K562 (cell line): ENCODE measurements around the gene OR2H2. TPM values are rescaled to one million over a fixed set of nuclear protein-coding genes. Genes with fewer than 3 reads are reported as not detected.

Experiments used
- ATAC-seq: fragments of 200-7000 bp; cut with Tn5 transposase; 3 replicates; pipeline ENCODE4 v1.9.1; 2020; ENCODE audit warnings: moderate library complexity
- BruUV-seq: library from RNA; stranded (reverse); fragments of 400-500 nt; replicated peaks from 2 replicates; lab custom pipeline; 2021; lab: Mats Ljungman, UMichigan
- CTCF ChIA-PET: fragments of 300-600 bp; formaldehyde crosslinking; extraction: SDS; loops from one replicate; lab custom pipeline; 2021; ENCODE audit warnings: low intra/inter-chr PET ratio; lab: Yijun Ruan, JAX
- POLR2A ChIA-PET: fragments of 300-600, 350-650 bp; sonication (Branson Sonifier 250); formaldehyde crosslinking; extraction: SDS; loops from one replicate; lab custom pipeline; 2021; ENCODE audit warnings: antibody characterized with exemption, inconsistent platforms; lab: Yijun Ruan, JAX
- DNase-seq, 4 experiments: peaks; one replicate each; pipeline versions ENCODE4 v3.0.0 to v3.0.0-alpha.2; 2011 to 2018; ENCODE audit warnings: low spot score in 3 of 4, mixed read lengths in 3 of 4; ENCODE audit errors: extremely low read depth in 1 of 4
- FAIRE-seq: peaks from 2 replicates; lab custom pipeline; 2011; peaks lifted over from hg19 to GRCh38; lab: Jason Lieb, UNC
- H2AFZ ChIP-seq: 2 replicates; pipeline ENCODE4 v1.6.0; 2011; ENCODE audit warnings: low read depth, low read length, control low read depth, inconsistent platforms
- H3K27ac ChIP-seq: fragments of 200-600 bp; 3 replicates; pipeline ENCODE4 v1.8.0; 2011; ENCODE audit warnings: low read depth, mild to moderate bottlenecking, control low read depth, inconsistent platforms, low read length, moderate library complexity, mixed read lengths; ENCODE audit errors: extremely low read depth
- H3K27me3 ChIP-seq, 2 experiments: fragments of 300-600 bp in 1 of 2; 2 replicates in 1 of 2; 3 replicates in 1 of 2; pipeline versions ENCODE4 v1.6.0 to v1.8.0; 2011; ENCODE audit warnings: inconsistent platforms in 2 of 2, low read length in 2 of 2, mild to moderate bottlenecking in 1 of 2, mixed read lengths in 1 of 2, moderate library complexity in 1 of 2; ENCODE audit not compliant: control insufficient read depth in 2 of 2, insufficient read depth in 2 of 2
- H3K36me3 ChIP-seq: fragments of 300-600 bp; 3 replicates; pipeline ENCODE4 v1.8.0; 2011; ENCODE audit warnings: mild to moderate bottlenecking, low read length, inconsistent platforms; ENCODE audit not compliant: control insufficient read depth, insufficient read depth
- H3K4me1 ChIP-seq, 2 experiments: fragments of 200-600 bp in 1 of 2; replicated peaks in 1 of 2; 2 replicates in 1 of 2; 3 replicates in 1 of 2; pipeline versions ENCODE4 v1.5.1 to v1.8.0; 2011; ENCODE audit warnings: inconsistent platforms in 2 of 2, low read length in 2 of 2, mild to moderate bottlenecking in 1 of 2, mixed read lengths in 1 of 2, moderate library complexity in 1 of 2; ENCODE audit not compliant: control insufficient read depth in 2 of 2, insufficient read depth in 2 of 2
- H3K4me2 ChIP-seq: 2 replicates; pipeline ENCODE4 v1.6.1; 2011; ENCODE audit warnings: low read length, control low read depth, inconsistent platforms, mixed read lengths; ENCODE audit not compliant: insufficient read depth
- H3K4me3 ChIP-seq: fragments of 200-600 bp; sonication (generic), shearing (Covaris generic); 2 replicates; pipeline ENCODE4 v1.5.1; 2016; ENCODE audit warnings: control low read depth, inconsistent platforms
- H3K79me2 ChIP-seq: fragments of 200-600 bp; 3 replicates; pipeline ENCODE4 v1.8.0; 2011; ENCODE audit warnings: low read length, inconsistent platforms; ENCODE audit not compliant: control insufficient read depth, insufficient read depth
- H3K9ac ChIP-seq, 2 experiments: 2 replicates each; pipeline versions ENCODE4 v1.6.0 to v1.6.1; 2011; ENCODE audit warnings: low read depth in 2 of 2, low read length in 2 of 2, control low read depth in 1 of 2, inconsistent platforms in 1 of 2, mild to moderate bottlenecking in 1 of 2, mixed read lengths in 1 of 2; ENCODE audit not compliant: insufficient read depth in 1 of 2
- H3K9me1 ChIP-seq: one replicate; pipeline ENCODE4 v1.6.0; 2011; ENCODE audit warnings: inconsistent platforms, mild to moderate bottlenecking, low read length, moderate library complexity; ENCODE audit not compliant: control insufficient read depth, insufficient read depth
- H3K9me3 ChIP-seq: replicated peaks from 2 replicates; pipeline ENCODE4 v1.5.1; 2011; ENCODE audit warnings: low read depth, low read length, inconsistent platforms; ENCODE audit not compliant: control insufficient read depth, insufficient read depth
- H4K20me1 ChIP-seq: replicated peaks from 2 replicates; pipeline ENCODE4 v1.6.1; 2011; ENCODE audit warnings: low read length, inconsistent platforms, mixed read lengths; ENCODE audit not compliant: control insufficient read depth, insufficient read depth
- ARID2 ChIP-seq: fragments of 450-650 bp; IDR thresholded peaks from 2 replicates; pipeline ENCODE4 v1.6.1; 2017; ENCODE audit warnings: antibody characterized with exemption, mild to moderate bottlenecking
- CLOCK ChIP-seq: fragments of 250-450 bp; sonication (Bioruptor Pico); IDR thresholded peaks from 2 replicates; pipeline ENCODE4 v1.4.0; 2020; ENCODE audit warnings: mild to moderate bottlenecking, moderate library complexity, borderline replicate concordance
- CTBP1 ChIP-seq: fragments of 450-650 bp; IDR thresholded peaks from 2 replicates; pipeline ENCODE4 v1.6.1; 2016; ENCODE audit warnings: borderline replicate concordance
- IRF2 ChIP-seq: sonication (generic); formaldehyde crosslinking; IDR thresholded peaks from 2 replicates; pipeline ENCODE4 v1.8.1; 2022; ENCODE audit warnings: mild to moderate bottlenecking, missing genetic modification reagents
- KDM2B ChIP-seq: fragments of 250-450 bp; sonication (Bioruptor Pico); IDR thresholded peaks from 2 replicates; pipeline ENCODE4 v1.8.0; 2021; ENCODE audit warnings: mild to moderate bottlenecking, moderate library complexity
- PKNOX1 ChIP-seq: fragments of 450-650 bp; IDR thresholded peaks from 2 replicates; pipeline ENCODE4 v1.6.1; 2016
- SMAD2 ChIP-seq: fragments of 150-350 bp; IDR thresholded peaks from 2 replicates; pipeline ENCODE4 v1.6.1; 2014; ENCODE audit warnings: low read depth, mild to moderate bottlenecking, low read length
- SPI1 ChIP-seq: IDR thresholded peaks from 2 replicates; pipeline ENCODE4 v1.6.1; 2011; ENCODE audit warnings: low read depth, low read length, control low read depth, borderline replicate concordance
- ZNF197 ChIP-seq: fragments of 200-800 bp; sonication (Bioruptor generic); IDR thresholded peaks from 2 replicates; pipeline ENCODE4 v1.6.1; 2016; ENCODE audit warnings: low read depth, missing genetic modification characterization, missing compliant biosample characterization
- in situ Hi-C: fragments of 300-500 bp; cut with MboI; formaldehyde crosslinking; loops from 4 replicates; pipeline ENCODE4 v1.15.0; 2018; ENCODE audit warnings: inconsistent platforms, mixed read lengths
- intact Hi-C: fragments of 100-400 bp; cut with micrococcal nuclease; formaldehyde crosslinking; loops from 2 replicates; pipeline ENCODE4 v1.14.2; 2022
- polyA plus RNA-seq, 8 experiments: library from polyadenylated mRNA; depleted of rRNA in 4 of 8; stranded (reverse) in 5 of 8; unstranded in 3 of 8; fragments of >200 nt; fragmentation: Nextera tagmentation in 2 of 8; fragmentation: Illumina TruSeq in 1 of 8; extraction: Ambion mirVana in 2 of 8; extraction: Trizol in 1 of 8; gene quantifications; 2 replicates each; pipeline versions ENCODE4 v1.2.1 to v1.2.3, GENCODE V29; 2011 to 2014; ENCODE audit warnings: inconsistent platforms in 1 of 8, missing spikeins in 1 of 8
- total RNA-seq, 7 experiments: library from RNA; depleted of rRNA in 6 of 7; stranded (reverse); fragments of >200 nt in 6 of 7; fragmentation: Illumina TruSeq in 2 of 7; extraction: Trizol in 2 of 7; gene quantifications; 2 replicates each; pipeline versions ENCODE4 v1.2.1 to v1.2.3, GENCODE V29; 2011 to 2021; ENCODE audit warnings: low replicate concordance in 1 of 7
- TF ChIP-seq, protein P1 (sequence below): IDR thresholded peaks from 2 replicates; pipeline ENCODE4 v1.6.1; 2012; ENCODE audit warnings: low read depth, low read length, improper control_type of control experiment, borderline replicate concordance
- TF ChIP-seq, protein P2 (sequence below): sonication (generic); formaldehyde crosslinking; IDR thresholded peaks from 2 replicates; pipeline ENCODE4 v1.8.1; 2023; ENCODE audit warnings: mild to moderate bottlenecking, missing genetic modification reagents, moderate library complexity
- TF ChIP-seq, protein P3 (sequence below): sonication (generic); formaldehyde crosslinking; IDR thresholded peaks from 2 replicates; pipeline ENCODE4 v1.8.0; 2022; ENCODE audit warnings: mild to moderate bottlenecking, missing genetic modification reagents

OR2H2 gene
- total and polyA plus RNA-seq, 9 of the 15 experiments (the other 6 are each of a cell fraction or from before 2014, with no cell fraction given) = not detected

- in situ Hi-C loops = no loop called here
- H2AFZ ChIP-seq = no peak overlapping the region
- no peaks in the 10 kb centered on the region for H3K79me2 ChIP-seq
- ChIA-PET CTCF (no interaction called here), POLR2A (no interaction called here)
- ATAC-seq = no peak
- no peaks in the 10 kb centered on the region for H4K20me1 ChIP-seq
- H3K4me3 ChIP-seq = no peak overlapping the region
- no peak overlapping the region for H3K27ac ChIP-seq
- no peak overlapping the region for H3K9ac ChIP-seq
- H3K9me3 ChIP-seq = no peaks in the 10 kb centered on the region
- H3K9me1 ChIP-seq = no peaks in the 10 kb centered on the region
- H3K27me3 ChIP-seq = peaks cover 14 to 41% of the 10 kb centered on the region in 2 experiments; a peak in 4 of 5 replicates
- no peak overlapping the region for H3K4me2 ChIP-seq
- intact Hi-C loops = no loop called here
- no peak for DNase-seq
- BruUV-seq = no TSS peak
- no peaks in the 10 kb centered on the region for H3K36me3 ChIP-seq
- no peak for FAIRE-seq
- peaks cover 0 to 8% of the 10 kb centered on the region in 2 experiments; a peak in 2 of 5 replicates for H3K4me1 ChIP-seq
- TF ChIP-seq ZNF197 (CRISPR knock-in tag) (no peak), IRF2 (CRISPR knock-in tag) (no peak), KDM2B (no peak), SPI1 (no peak), ARID2 (no peak), CTBP1 (no peak), PKNOX1 (no peak), CLOCK (CRISPR knock-in tag) (no peak), SMAD2 (no peak)
- TF ChIP-seq, protein P1, sequence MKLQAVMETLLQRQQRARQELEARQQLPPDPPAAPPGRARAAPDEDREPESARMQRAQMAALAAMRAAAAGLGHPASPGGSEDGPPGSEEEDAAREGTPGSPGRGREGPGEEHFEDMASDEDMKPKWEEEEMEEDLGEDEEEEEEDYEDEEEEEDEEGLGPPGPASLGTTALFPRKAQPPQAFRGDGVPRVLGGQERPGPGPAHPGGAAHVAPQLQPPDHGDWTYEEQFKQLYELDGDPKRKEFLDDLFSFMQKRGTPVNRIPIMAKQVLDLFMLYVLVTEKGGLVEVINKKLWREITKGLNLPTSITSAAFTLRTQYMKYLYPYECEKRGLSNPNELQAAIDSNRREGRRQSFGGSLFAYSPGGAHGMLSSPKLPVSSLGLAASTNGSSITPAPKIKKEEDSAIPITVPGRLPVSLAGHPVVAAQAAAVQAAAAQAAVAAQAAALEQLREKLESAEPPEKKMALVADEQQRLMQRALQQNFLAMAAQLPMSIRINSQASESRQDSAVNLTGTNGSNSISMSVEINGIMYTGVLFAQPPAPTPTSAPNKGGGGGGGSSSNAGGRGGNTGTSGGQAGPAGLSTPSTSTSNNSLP = no peak
- TF ChIP-seq, protein P2, sequence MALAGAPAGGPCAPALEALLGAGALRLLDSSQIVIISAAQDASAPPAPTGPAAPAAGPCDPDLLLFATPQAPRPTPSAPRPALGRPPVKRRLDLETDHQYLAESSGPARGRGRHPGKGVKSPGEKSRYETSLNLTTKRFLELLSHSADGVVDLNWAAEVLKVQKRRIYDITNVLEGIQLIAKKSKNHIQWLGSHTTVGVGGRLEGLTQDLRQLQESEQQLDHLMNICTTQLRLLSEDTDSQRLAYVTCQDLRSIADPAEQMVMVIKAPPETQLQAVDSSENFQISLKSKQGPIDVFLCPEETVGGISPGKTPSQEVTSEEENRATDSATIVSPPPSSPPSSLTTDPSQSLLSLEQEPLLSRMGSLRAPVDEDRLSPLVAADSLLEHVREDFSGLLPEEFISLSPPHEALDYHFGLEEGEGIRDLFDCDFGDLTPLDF (CRISPR knock-in tag) = no peak
- TF ChIP-seq, protein P3, sequence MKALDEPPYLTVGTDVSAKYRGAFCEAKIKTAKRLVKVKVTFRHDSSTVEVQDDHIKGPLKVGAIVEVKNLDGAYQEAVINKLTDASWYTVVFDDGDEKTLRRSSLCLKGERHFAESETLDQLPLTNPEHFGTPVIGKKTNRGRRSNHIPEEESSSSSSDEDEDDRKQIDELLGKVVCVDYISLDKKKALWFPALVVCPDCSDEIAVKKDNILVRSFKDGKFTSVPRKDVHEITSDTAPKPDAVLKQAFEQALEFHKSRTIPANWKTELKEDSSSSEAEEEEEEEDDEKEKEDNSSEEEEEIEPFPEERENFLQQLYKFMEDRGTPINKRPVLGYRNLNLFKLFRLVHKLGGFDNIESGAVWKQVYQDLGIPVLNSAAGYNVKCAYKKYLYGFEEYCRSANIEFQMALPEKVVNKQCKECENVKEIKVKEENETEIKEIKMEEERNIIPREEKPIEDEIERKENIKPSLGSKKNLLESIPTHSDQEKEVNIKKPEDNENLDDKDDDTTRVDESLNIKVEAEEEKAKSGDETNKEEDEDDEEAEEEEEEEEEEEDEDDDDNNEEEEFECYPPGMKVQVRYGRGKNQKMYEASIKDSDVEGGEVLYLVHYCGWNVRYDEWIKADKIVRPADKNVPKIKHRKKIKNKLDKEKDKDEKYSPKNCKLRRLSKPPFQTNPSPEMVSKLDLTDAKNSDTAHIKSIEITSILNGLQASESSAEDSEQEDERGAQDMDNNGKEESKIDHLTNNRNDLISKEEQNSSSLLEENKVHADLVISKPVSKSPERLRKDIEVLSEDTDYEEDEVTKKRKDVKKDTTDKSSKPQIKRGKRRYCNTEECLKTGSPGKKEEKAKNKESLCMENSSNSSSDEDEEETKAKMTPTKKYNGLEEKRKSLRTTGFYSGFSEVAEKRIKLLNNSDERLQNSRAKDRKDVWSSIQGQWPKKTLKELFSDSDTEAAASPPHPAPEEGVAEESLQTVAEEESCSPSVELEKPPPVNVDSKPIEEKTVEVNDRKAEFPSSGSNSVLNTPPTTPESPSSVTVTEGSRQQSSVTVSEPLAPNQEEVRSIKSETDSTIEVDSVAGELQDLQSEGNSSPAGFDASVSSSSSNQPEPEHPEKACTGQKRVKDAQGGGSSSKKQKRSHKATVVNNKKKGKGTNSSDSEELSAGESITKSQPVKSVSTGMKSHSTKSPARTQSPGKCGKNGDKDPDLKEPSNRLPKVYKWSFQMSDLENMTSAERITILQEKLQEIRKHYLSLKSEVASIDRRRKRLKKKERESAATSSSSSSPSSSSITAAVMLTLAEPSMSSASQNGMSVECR (CRISPR knock-in tag) = no peak
Observed at GRCh38 chr6:29557320-29557719, 27.6 kb upstream of the OR2H2 start.
